Duodenal mucosa (tissue), 2 donors: ENCODE measurements around the gene CHRNE.
"Not testable (repeated sequence)": the region's sequence is repeated elsewhere in the genome, so short reads cannot be mapped to it uniquely, and the experiment has no call there.

Experiments
- H3K27ac ChIP-seq: one replicate; pipeline ENCODE4 v1.7.0; 2013; ENCODE audit warnings: low read depth, low read length
- H3K27me3 ChIP-seq, 2 donors: one replicate each; pipeline ENCODE4 v1.7.0; 2013; ENCODE audit warnings: low read length in 2 of 2, control low read depth in 1 of 2; ENCODE audit not compliant: insufficient read depth in 2 of 2, control insufficient read depth in 1 of 2
- H3K36me3 ChIP-seq, 2 donors: one replicate each; pipeline ENCODE4 v1.7.0; 2013; ENCODE audit warnings: low read length in 2 of 2, control low read depth in 1 of 2; ENCODE audit not compliant: insufficient read depth in 2 of 2, control insufficient read depth in 1 of 2
- H3K4me1 ChIP-seq, 2 donors: one replicate each; pipeline ENCODE4 v1.7.0; 2013; ENCODE audit warnings: low read length in 2 of 2, control low read depth in 1 of 2; ENCODE audit not compliant: insufficient read depth in 2 of 2, control insufficient read depth in 1 of 2
- H3K4me3 ChIP-seq, 2 donors: one replicate each; pipeline ENCODE4 v1.7.0; 2013; ENCODE audit warnings: low read length in 2 of 2, low read depth in 1 of 2
- H3K9ac ChIP-seq, 2 donors: one replicate each; pipeline ENCODE4 v1.7.0; 2013; ENCODE audit warnings: low read length in 2 of 2, low read depth in 1 of 2
- H3K9me3 ChIP-seq, 2 donors: one replicate each; pipeline ENCODE4 v1.7.0; 2013; ENCODE audit warnings: low read length in 2 of 2, control low read depth in 1 of 2; ENCODE audit not compliant: control insufficient read depth in 1 of 2

Gene CHRNE

GRCh38 chr17:4908711-4909496 lies 6.0 kb upstream of the CHRNE start:
- peak overlapping the region; percentile 13 for H3K27ac ChIP-seq
- no peaks in the 10 kb centered on the region for H3K9me3 ChIP-seq
- H3K27me3 ChIP-seq, result no peaks in the 10 kb centered on the region
- H3K4me3 ChIP-seq, result no peak overlapping the region
- H3K9ac ChIP-seq, result peak overlapping the region in 1 of 2 donors; percentile 63
- peaks cover 11 to 16% of the 10 kb centered on the region in 2 donors for H3K4me1 ChIP-seq
- H3K36me3 ChIP-seq, result no peaks in the 10 kb centered on the region

GRCh38 chr17:4908301-4908700 lies 5.4 kb upstream of the CHRNE start:
- Histone ChIP-seq H3K27ac (peak overlapping the region; percentile 13), H3K4me3 (no peak overlapping the region), H3K4me1 (peaks cover 12 to 19% of the 10 kb centered on the region in 2 donors), H3K27me3 (no peaks in the 10 kb centered on the region), H3K9me3 (no peaks in the 10 kb centered on the region), H3K36me3 (no peaks in the 10 kb centered on the region), H3K9ac (no peak overlapping the region)

GRCh38 chr17:4906642-4907041 lies 3.7 kb upstream of the CHRNE start:
- H3K4me1 ChIP-seq, result peaks cover 22 to 34% of the 10 kb centered on the region in 2 donors
- H3K27ac ChIP-seq, H3K9ac ChIP-seq, H3K27me3 ChIP-seq, H3K4me3 ChIP-seq, H3K9me3 ChIP-seq, H3K36me3 ChIP-seq: not testable (repeated sequence)

DNA sequence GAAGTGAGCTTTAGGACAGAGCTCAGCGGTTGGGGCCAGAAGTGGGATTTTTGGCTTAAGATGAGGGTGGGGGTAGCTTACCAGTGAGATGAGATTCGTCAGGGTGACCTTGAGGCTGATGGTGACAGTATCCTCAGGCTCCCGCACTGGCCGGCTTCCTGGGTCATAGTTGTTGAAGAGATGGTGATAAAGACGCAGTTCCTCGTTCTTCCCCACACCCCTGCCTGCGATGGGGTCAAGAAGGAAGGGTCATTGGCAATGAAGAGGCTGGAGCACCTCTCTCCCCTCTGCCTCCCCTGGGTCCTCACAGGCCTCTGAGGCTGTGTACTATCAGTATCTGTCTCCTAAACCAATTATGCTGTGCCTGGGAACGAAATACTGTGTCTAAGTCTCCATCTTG lies 358 bp downstream of the CHRNE start:
- Histone ChIP-seq H3K36me3 (no peaks in the 10 kb centered on the region), H3K9ac (peak overlapping the region in 1 of 2 donors; percentile 28), H3K27ac (no peak overlapping the region)

GRCh38 chr17:4901648-4902344 lies 1.1 kb downstream of the CHRNE start:
- Histone ChIP-seq H3K27ac (no peak overlapping the region), H3K36me3 (peaks cover 3% of the 10 kb centered on the region in 2 donors), H3K4me1 (peaks cover 17 to 42% of the 10 kb centered on the region in 2 donors), H3K9ac (peak overlapping the region in 1 of 2 donors; percentile 31), H3K4me3 (peak overlapping the region in 1 of 2 donors; percentile 85), H3K9me3 (no peaks in the 10 kb centered on the region), H3K27me3 (peaks cover 10 to 13% of the 10 kb centered on the region in 2 donors)

More for the DNA sequence above, 358 bp downstream of the CHRNE start:
- no peak overlapping the region for H3K4me3 ChIP-seq
- no peaks in the 10 kb centered on the region for H3K9me3 ChIP-seq
- H3K27me3 ChIP-seq, result peaks cover 10 to 13% of the 10 kb centered on the region in 2 donors
- H3K4me1 ChIP-seq, result peaks cover 17 to 42% of the 10 kb centered on the region in 2 donors

DNA sequence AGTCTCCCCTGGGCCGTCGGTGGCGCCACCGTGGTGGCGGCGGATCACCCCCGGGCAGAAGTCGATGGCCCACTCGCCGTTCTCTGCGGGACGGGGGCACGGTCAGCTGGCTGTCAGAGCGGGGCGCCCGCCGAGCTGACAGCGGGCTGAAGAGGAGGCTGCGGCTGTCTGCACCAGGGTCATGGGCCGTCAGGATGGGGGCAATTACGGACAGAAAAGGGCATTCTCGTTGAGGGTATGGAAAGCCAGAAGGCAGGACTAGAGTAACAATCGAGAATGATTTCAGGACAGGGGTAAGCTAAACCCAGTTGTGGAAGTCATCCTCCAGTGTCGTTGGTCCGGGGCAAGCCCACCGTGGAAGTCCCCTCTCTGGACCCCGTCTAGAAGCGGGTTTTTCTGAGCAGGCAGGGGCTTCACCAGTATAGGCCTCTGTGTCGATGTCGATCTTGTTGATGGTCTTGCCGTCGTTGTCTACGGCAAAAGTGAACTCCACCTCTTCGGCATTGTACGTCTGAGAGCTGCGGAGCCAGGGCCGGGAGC lies 1.7 kb downstream of the CHRNE start:
- peak overlapping the region; percentile 35 to 85 for H3K4me3 ChIP-seq
- peaks cover 10 to 13% of the 10 kb centered on the region in 2 donors for H3K27me3 ChIP-seq
- H3K36me3 ChIP-seq, result peaks cover 7 to 9% of the 10 kb centered on the region in 2 donors
- H3K9me3 ChIP-seq, result no peaks in the 10 kb centered on the region
- H3K27ac ChIP-seq, result no peak overlapping the region
- peak overlapping the region in 1 of 2 donors; percentile 31 for H3K9ac ChIP-seq
- H3K4me1 ChIP-seq, result peaks cover 17 to 42% of the 10 kb centered on the region in 2 donors

DNA sequence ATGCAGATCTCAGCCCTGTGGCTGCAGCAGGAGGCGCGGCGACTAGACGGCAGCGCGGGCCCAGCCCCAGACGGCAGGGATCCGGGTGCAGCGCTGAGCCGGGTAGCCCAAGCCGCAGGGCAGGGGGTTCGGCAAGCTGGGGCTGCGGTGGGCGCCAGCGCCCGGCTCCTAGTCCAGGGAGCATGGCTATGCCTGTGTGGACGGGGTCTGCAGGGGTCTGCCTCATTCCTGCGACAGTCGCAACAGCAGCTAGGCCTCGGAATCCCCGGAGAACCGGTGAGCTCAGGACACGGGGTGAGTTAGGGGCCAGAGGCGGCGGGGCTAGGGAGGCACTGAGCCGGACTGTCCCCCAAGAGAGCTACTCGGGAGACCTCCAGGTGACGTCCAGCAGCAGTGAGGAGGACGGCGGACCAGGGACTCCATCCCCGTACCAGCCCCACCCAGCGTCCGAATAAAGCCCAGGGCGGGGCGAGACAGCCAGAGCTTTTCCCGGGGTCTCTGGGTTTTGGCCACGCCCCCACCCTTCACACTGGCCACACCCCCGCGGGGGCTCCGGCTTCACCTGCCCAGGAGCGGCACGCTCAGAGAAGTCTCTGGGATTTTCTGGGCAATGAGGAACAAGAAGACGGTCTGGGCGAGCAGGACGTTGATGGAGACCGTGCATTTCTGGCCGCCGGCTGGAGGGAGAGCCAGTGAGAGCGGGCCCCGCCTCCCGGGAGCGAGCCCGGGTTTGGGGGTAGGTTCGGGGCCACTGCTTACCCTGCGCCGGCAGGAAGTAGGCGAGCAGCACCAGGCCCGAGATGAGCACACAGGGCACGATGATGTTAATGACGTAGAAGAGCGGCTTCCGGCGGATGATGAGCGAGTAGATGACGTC lies 2.4 kb downstream of the CHRNE start:
- H3K9me3 ChIP-seq, result no peaks in the 10 kb centered on the region

GRCh38 chr17:4899341-4900230 lies 3.3 kb downstream of the CHRNE start, which contains the start of gene C17orf107:
Gene C17orf107 (plus strand): TSS chr17:4899536. CDS start chr17:4899763, 227 bp downstream.
- peaks cover 17 to 42% of the 10 kb centered on the region in 2 donors for H3K4me1 ChIP-seq
- peak within 1 kb of the TSS; percentile 55 to 73 for H3K9ac ChIP-seq
- H3K27ac ChIP-seq, result peak within 1 kb of the TSS; percentile 10
- H3K9me3 ChIP-seq, result no peaks in the 10 kb centered on the region
- H3K36me3 ChIP-seq, result peaks cover 22 to 25% of the 10 kb centered on the region in 2 donors
- peak within 1 kb of the TSS; percentile 79 to 85 for H3K4me3 ChIP-seq
- peaks cover 10 to 13% of the 10 kb centered on the region in 2 donors for H3K27me3 ChIP-seq

More for the DNA sequence above, 2.4 kb downstream of the CHRNE start:
- Histone ChIP-seq H3K27ac (no peak overlapping the region), H3K27me3 (peaks cover 10 to 13% of the 10 kb centered on the region in 2 donors), H3K36me3 (peaks cover 14 to 16% of the 10 kb centered on the region in 2 donors), H3K9ac (peak overlapping the region in 1 of 2 donors; percentile 73), H3K4me1 (peaks cover 17 to 42% of the 10 kb centered on the region in 2 donors), H3K4me3 (peak overlapping the region; percentile 35 to 85)

GRCh38 chr17:4898927-4899326 lies 4.0 kb downstream of the CHRNE start:
- H3K36me3 ChIP-seq, result peaks cover 29 to 32% of the 10 kb centered on the region in 2 donors
- H3K9me3 ChIP-seq, result no peaks in the 10 kb centered on the region
- H3K4me3 ChIP-seq, result peak overlapping the region; percentile 79 to 85
- H3K9ac ChIP-seq, result peak overlapping the region in 1 of 2 donors; percentile 39
- H3K27ac ChIP-seq, result no peak overlapping the region
- peaks cover 10 to 13% of the 10 kb centered on the region in 2 donors for H3K27me3 ChIP-seq
- peaks cover 17 to 42% of the 10 kb centered on the region in 2 donors for H3K4me1 ChIP-seq
